Measurements from ENCODE around the gene FRRS1L.

- TF ChIP-seq CTCF (IDR thresholded peaks at IDR 0.05) (no peak), EP300 (IDR thresholded peaks at IDR 0.05) (no peak)
Observed at GRCh38 chr9:109108318-109108717, 58.7 kb downstream of the FRRS1L start.
